HG03060 (cell line): ENCODE data around the gene THEM4.

Experiments
- ATAC-seq: cut with Tn5 transposase; IDR thresholded peaks from one replicate; pipeline ENCODE4 v1.9.1; 2021; ENCODE audit warnings: low read depth, moderate number of reproducible peaks; ENCODE audit not compliant: unreplicated experiment

THEM4 gene

DNA sequence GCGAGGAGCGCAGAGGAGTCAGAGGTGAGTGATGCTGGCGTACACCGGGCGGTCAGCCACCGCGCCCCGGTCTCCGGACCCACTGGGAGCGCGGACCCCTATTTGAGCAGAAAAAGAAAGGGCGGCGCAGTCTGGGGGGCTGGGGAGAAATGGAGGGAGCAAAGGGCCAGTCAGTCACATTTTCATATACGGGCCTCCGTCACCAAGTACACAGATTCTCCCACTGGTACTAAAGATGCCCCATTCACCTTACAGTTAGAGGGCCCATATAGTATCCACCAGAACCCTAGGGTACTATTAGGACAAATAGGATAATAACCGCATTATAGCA, 70.3 kb downstream of the THEM4 start:
- no peak for ATAC-seq

DNA sequence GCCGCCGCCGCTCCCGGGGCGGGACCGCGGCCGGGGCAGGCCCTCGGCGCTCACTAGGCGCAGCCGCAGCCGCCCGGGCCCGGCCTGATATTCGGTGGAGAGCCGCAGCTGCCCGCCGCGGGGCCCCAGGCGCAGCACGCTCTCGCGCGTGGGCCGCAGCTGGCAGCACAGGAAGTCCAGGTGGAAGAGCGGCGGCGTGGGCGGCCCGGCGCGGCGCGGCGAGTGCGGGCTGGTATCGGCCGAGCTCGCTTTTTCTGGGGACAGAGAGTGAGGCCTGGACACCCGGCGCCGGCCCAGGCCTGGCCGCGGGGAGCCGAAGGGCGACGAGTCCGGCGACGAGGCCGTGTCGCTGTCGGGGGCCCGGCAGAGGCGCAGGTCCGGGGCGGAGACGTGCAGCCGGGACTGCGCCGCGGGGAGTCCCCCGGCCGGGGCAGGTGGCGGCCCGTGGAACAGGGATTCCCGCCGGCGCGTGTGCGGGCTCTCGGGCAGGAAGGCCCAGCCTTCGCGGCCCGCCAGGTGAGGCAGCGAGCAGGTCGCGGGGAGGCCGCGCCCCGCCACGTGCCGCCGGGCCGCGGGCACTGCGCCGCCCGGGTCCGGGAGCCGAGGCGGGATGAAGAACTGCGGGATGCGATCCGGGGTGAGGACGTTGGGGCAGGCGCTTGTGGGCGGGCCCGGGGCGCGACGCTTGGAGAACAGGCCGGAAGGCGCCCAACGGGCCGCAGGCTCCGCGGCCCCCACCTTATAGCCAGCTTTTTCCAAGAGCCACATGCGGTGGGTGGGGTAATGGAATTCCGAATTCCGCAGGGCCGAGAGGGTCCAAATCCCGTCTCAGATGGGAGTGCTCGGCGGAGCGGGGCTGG, 70.9 kb downstream of the THEM4 start:
- no peak for ATAC-seq

DNA sequence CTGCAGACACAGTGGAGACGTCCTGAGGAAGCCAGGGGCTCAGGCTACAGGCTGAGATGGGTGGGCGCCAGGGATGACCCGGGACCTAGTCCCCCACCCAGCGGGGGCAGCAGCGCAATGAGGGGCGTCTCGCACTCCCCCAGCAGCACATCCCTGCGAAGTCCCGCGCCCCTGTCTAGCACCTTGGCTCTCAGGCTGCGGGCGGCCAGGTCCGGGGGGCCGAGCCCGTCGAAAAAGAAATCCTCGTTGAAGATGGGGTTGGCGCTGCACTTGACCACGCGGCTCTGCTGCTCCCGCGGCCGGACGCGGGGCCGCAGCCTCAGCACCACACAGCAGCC, 71.5 kb downstream of the THEM4 start:
- ATAC-seq = no peak

DNA sequence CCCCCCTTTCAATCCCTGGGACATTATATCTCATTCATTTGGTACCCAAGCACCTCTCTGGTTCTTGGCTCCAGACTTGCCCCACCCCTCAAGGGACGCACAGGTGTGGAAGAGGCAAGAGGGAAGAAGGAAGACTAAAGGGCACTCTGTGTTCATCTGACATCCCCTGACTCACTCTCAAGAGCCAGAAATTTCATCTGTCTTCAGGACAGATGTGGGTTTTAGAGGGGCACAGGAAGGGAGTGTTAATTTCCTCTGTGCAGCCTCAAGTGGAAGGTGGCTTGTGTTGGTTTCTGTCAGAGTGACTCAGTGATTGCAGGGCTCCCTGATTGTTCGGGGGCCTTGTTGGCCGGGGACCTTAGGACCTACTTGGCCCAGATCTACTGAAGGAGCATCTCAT, 72.1 kb downstream of the THEM4 start:
- no peak for ATAC-seq

DNA sequence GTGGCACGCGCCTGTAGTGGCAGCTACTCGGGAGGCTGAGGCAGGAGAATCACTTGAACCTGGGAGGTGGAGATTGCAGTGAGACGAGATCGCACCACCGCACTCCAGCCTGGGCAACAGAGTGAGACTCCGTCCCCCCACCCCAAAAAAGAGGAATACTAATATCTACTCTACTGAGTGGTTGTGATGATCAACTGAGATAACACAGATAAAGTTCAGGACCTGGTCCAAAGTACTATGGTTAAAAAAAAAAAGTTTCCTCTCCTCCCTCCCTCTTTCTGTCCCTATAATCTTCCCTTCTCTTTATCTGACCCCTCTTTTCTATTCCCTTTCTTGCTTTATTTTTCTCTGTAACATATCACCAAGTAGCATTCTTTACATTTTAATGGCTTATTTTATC, 73.7 kb downstream of the THEM4 start:
- ATAC-seq = no peak

DNA sequence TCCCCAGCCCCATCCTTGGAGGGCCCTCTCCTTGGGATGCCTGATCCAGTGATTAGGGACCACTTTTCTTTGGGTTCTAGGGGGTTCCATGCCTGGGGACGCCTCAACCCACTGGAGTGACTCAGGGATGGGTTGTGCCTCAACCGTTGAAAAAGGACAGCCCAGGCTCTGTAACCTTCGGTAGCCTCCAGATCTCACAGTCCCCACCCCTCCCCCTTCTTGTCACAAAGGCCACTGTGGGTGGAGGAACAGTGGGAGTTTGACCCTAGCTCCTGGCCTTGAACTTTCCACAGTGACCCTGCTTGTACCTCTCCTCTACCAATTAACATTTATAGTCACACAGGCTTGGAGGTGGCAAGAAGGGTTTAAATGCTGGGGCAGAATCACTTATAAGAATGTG, 75.1 kb downstream of the THEM4 start:
- no peak for ATAC-seq

DNA sequence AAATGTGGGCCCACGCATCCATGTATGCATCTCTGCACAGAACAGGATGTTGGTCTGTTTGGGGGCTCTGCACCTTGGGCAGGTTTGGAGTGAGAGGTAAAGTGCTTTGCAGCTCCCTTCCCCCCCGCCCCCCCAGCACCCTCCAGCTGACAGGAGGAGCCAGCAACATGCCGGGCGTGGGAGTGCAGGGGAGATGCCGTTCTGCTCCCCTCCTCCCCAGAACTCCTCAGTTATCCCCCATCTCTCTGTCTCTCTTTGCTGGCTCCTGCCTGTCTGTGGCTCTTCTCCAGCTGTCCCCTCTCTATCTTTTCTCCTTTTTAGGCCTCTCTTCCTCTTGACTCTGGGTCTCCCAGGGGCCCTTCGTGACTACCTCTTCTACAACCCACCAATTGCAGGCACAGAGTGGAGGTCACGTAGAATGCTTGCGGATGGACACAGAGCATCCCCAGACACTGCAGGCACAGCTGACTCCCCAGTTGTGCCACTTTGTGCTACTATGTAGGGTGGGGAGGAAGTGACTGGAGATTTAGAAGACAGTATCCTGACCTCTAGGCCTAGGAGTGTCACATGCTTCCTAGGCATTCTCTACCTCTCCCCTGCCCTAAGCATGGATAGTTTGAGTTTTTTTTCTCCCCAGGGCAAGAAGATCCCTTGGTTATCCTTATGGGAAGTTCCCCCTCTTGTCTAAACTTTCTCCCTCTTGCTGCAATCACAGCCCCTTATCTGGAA, 76.0 kb downstream of the THEM4 start:
- ATAC-seq = no peak

DNA sequence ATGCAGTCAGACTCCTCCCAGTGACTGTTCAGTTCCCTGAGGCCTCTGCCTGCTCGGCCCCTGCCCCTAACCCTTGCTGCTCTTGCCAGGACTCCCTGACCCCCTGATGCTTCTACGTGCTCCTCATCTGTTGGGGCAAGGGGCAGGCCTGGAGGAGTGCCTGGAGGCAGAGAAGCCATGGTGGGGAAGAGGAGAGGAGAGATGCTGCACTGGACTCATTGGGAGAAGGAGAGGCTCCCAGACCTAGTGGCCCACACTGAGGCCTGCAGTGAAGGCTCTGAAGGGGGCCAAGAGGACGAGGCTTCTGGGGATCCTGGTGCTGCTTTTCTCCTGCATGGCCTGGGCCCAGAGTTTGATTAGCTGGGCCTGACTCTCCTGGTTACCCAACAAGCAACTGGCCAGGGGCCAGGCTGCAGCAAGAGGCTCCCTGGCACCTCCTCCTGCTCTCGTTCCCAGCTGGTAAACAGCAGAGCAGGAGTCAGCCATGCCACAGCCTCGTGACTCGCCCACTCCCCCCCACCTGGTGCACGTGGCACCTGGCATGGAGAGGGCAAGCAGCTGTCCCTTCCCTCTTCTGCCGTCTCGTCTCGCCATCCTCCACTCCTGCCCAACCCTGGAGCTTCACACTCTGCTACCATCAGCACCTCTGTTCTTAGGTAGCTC, 76.9 kb downstream of the THEM4 start:
- ATAC-seq = no peak

DNA sequence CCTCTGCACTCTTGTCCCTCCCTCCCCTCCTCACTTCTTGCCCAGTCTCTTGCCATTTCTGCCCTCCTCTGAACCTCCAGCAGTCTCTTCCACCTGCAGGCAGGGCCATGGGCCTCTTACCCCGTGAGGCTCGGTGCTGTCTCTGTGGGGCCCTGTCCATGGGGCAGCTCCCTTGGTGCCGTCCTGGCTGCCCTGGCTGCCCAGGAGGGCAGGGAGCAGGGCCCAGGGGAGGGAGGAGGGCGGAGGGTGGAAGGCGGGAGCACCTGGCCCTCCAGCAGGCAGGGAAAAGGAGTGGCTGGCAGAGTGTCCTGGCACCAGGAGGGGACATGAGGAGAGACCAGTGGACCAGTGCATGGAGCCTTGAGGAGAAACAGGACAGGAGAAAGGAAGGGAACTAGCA, 77.7 kb downstream of the THEM4 start, which contains the start of gene RORC:
Gene RORC, minus strand, starts transcription at position 198 of the 400 bp plus-strand sequence. Its CDS starts 38 bp downstream, at position 160.
- ATAC-seq = no peak

DNA sequence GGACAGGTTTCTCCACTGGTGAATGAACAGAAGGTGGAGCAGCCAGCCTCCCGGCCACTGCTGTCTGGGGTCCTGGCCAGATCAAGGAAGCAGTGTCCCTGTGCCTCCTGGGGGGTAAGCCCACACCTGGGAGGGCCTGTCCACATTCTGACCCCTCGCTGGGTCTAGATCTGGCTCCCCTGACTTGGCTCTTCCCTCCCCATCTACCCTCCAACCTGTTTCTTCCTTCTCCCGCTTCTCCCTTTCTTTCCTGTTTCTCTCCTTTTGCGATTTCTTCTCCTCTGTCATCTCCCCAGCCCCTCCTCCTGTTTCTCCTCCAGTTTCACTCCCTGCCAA, 78.1 kb downstream of the THEM4 start:
- ATAC-seq = no peak

DNA sequence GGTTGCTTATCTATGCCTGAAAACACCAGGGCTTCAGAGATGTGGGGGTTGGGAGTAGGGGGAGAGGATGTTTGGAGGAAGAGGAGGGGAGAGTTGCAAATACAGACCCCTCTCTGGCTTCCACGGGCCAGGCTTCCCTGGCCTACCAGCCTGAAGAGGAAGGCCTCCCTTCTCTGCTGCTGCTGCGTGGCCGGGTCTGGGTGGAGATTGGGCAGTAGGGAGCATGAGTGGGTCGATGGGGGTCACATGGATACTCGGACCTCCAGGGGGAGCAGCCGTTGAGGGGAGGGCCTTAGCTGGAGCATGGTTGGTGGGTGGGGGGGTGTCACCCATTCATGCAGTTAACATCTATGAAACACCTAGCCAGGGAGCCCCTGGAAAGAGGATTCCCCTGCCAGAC, 79.3 kb downstream of the THEM4 start:
- no peak for ATAC-seq

DNA sequence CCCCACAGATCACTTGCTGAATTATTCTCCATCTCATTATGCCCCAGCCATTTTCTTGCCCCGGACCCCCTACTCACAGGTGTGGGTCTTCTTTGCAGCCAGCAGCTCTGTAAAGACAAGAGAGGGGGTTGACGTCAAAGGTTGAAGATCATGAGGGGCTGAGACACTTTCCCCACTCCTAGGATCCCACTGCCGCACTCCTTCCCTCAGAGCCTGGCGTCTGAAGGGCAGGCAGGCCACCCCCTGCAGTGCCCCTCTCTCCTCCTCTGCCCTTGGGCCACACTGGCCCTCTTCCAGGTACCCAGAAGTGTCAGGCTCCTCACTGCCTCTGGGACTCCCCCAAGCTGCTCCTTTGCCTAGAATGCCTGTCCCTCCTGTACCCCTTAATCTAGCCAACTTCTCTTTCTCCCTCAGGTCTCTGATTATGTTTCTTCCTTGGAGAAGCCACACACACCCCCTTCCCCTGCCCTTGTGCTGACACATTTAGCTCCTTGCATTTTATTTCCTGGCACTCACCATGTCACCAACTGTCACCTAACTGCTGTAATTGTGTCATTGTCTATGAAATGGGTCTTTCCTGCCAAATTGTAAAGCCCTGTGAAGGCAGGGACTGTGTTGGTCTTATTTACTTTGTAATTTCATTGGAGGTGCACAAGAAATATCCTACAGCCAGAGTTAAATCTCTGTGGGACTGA, 79.8 kb downstream of the THEM4 start:
- no peak for ATAC-seq

DNA sequence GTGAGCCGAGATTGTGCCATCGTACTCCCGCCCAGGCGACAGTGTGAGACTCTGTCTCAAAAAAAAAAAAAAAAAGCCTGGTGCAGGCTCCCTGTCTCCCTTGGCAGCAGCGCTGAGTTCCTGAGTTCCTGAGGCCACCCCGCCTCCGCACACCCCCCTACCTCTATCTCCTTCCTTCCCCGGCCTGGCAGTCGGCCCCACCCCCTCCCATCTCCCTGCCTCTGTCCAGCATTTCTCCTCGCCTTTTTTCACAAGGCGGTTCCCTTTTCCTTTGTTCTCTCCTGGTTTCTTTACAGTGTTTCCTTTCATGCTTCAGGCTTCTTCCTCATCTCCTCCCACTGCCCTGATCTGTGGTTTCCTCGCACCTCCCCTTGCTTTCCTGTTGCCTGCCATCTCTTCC, 80.4 kb downstream of the THEM4 start:
- ATAC-seq = no peak

DNA sequence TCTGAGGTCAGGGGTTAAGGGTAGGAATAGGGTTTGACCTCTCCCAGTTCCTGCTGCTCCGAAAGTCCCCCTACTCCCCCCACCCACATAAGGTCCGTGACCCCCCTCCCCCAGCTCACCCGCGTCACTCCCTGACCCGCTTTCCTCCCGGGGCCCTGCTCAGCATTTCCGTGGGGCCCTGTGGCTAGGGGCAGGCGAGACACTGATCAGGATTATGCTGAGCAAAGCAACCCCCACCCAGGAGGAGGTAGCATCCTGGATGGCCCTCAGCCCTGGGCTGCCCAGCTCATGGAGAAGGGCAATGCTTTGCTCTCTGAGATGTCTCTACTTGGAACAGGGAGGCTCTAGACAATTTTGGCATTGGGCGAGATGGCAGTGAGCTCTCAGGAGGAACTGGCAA, 81.5 kb downstream of the THEM4 start:
- no peak for ATAC-seq

DNA sequence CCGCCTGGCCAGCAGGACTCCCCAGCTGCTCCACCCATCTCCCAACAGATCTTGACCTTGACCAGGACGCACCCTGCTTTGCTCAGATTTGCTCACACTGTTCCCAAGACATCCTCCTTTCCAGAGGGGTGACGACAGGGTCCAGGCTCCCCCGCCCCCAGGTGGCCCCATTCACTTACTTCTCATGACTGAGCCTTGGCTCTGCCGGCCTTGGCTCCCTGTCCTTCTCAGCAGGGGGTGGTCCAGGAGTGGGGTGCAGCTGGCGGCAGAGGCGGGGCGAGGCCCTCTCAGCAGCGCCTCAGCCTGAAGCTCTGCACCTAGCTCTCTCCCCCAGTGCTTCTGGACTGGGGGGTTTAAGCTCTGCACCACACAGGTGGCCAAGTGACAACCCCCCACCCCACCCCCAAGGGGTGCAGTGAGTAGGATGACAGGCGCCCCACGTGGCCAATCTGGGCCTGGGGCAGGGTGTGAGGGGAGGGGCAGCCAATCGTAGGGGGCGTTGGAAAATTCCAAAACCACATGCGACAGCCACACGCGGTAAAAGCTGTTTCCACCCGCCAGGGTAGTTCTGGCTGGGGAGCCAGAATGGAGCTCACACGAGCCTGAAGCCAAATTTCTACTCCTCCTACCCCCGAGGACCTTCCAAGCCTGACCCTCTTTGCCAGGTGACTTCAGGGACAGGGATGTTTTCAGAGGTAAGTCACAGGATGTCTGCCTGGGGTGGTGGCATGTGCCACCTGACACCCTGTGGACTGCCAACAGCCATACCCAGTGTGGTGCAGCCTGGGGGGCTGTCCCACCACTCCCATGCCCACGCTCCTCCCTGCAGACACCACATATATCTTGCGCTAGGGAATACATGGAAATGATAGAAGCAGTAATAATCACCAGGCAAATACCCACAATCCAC, 83.3 kb downstream of the THEM4 start:
- ATAC-seq = no peak

DNA sequence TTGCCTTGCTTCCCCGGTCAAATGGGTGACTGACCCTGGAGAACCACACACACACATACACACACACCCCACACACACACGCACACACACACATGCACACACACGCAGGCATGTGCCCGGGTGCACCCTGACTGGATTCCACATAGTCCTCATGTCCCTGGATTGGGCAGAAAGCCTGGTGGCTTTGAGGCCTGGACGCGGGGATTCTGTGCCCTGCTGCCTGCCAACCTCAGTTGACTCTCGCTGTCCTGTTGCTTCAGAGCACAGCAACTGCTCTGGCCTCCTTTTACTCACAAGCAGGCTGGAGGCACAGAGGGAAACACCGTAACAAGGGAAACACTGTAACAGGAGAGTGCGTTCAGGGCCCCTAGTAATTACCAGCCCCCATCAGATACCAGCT, 84.1 kb downstream of the THEM4 start:
- ATAC-seq = no peak
